HL-60 (cell line): ENCODE measurements around the gene A2ML1.

Experiments
- DNase-seq, 2 experiments: peaks; one replicate each; pipeline ENCODE4 v3.0.0-alpha.2; 2010 to 2020; ENCODE audit warnings: low read depth in 1 of 2, low spot score in 1 of 2
- H3K27ac ChIP-seq: fragments of 250-450 bp; sonication (Bioruptor Pico); replicated peaks from 2 replicates; pipeline ENCODE4 v1.5.1; 2020; ENCODE audit warnings: mild to moderate bottlenecking, moderate library complexity
- H3K27me3 ChIP-seq: fragments of 250-450 bp; sonication (Bioruptor Pico); 2 replicates; pipeline ENCODE4 v1.5.1; 2021; ENCODE audit warnings: mild to moderate bottlenecking, moderate library complexity; ENCODE audit not compliant: insufficient read depth, poor library complexity, severe bottlenecking
- H3K4me3 ChIP-seq: replicated peaks from 2 replicates; pipeline ENCODE4 v1.5.1; 2011; ENCODE audit warnings: mild to moderate bottlenecking, control low read depth, low read length; ENCODE audit not compliant: insufficient read depth
- GABPA ChIP-seq: IDR thresholded peaks from 2 replicates; pipeline ENCODE4 v1.6.1; 2012; ENCODE audit warnings: low read depth
- POLR2AphosphoS5 ChIP-seq: IDR thresholded peaks from 2 replicates; pipeline ENCODE4 v1.6.1; 2012; ENCODE audit warnings: low read depth
- SPI1 ChIP-seq: IDR thresholded peaks from 2 replicates; pipeline ENCODE4 v1.6.1; 2012; ENCODE audit warnings: low read depth, mild to moderate bottlenecking, borderline replicate concordance
- TF ChIP-seq, protein P1 (sequence below): IDR thresholded peaks from one replicate; pipeline ENCODE4 v1.5.1; 2011; ENCODE audit warnings: low read length, control low read depth, inconsistent platforms; ENCODE audit not compliant: insufficient read depth
- TF ChIP-seq, protein P2 (sequence below): IDR thresholded peaks from 2 replicates; pipeline ENCODE4 v1.6.1; 2012; ENCODE audit warnings: low read depth; ENCODE audit not compliant: insufficient replicate concordance

Gene A2ML1

DNA sequence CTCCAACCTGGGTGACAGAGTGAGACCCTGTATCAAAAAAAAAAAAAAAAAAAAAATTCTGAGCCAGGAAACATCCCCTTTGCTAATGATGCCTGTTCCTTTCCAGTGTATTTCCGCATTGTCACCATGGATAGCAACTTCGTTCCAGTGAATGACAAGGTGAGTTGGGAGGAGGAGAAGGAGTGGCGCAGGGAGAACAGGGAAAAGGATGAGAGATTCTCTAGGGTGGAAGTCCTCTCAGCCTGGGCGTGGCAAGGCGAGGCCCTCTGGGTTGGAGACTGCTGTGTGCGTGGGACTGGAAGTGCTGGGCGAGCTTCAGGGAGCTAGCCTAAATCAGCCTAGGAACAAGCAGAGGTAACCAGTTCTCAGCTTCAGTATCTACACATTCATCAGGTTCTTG, 7.2 kb downstream of the A2ML1 start:
- Histone ChIP-seq H3K27me3 (no peaks in the 10 kb centered on the region), H3K27ac (no peak overlapping the region), H3K4me3 (no peak overlapping the region)
- TF ChIP-seq, protein P1, sequence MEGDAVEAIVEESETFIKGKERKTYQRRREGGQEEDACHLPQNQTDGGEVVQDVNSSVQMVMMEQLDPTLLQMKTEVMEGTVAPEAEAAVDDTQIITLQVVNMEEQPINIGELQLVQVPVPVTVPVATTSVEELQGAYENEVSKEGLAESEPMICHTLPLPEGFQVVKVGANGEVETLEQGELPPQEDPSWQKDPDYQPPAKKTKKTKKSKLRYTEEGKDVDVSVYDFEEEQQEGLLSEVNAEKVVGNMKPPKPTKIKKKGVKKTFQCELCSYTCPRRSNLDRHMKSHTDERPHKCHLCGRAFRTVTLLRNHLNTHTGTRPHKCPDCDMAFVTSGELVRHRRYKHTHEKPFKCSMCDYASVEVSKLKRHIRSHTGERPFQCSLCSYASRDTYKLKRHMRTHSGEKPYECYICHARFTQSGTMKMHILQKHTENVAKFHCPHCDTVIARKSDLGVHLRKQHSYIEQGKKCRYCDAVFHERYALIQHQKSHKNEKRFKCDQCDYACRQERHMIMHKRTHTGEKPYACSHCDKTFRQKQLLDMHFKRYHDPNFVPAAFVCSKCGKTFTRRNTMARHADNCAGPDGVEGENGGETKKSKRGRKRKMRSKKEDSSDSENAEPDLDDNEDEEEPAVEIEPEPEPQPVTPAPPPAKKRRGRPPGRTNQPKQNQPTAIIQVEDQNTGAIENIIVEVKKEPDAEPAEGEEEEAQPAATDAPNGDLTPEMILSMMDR, result no peak
- no peak for TF ChIP-seq SPI1
- TF ChIP-seq POLR2AphosphoS5, result no peak
- TF ChIP-seq, protein P2, sequence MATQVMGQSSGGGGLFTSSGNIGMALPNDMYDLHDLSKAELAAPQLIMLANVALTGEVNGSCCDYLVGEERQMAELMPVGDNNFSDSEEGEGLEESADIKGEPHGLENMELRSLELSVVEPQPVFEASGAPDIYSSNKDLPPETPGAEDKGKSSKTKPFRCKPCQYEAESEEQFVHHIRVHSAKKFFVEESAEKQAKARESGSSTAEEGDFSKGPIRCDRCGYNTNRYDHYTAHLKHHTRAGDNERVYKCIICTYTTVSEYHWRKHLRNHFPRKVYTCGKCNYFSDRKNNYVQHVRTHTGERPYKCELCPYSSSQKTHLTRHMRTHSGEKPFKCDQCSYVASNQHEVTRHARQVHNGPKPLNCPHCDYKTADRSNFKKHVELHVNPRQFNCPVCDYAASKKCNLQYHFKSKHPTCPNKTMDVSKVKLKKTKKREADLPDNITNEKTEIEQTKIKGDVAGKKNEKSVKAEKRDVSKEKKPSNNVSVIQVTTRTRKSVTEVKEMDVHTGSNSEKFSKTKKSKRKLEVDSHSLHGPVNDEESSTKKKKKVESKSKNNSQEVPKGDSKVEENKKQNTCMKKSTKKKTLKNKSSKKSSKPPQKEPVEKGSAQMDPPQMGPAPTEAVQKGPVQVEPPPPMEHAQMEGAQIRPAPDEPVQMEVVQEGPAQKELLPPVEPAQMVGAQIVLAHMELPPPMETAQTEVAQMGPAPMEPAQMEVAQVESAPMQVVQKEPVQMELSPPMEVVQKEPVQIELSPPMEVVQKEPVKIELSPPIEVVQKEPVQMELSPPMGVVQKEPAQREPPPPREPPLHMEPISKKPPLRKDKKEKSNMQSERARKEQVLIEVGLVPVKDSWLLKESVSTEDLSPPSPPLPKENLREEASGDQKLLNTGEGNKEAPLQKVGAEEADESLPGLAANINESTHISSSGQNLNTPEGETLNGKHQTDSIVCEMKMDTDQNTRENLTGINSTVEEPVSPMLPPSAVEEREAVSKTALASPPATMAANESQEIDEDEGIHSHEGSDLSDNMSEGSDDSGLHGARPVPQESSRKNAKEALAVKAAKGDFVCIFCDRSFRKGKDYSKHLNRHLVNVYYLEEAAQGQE, result no peak
- no peak for TF ChIP-seq GABPA
- no peak for DNase-seq

DNA sequence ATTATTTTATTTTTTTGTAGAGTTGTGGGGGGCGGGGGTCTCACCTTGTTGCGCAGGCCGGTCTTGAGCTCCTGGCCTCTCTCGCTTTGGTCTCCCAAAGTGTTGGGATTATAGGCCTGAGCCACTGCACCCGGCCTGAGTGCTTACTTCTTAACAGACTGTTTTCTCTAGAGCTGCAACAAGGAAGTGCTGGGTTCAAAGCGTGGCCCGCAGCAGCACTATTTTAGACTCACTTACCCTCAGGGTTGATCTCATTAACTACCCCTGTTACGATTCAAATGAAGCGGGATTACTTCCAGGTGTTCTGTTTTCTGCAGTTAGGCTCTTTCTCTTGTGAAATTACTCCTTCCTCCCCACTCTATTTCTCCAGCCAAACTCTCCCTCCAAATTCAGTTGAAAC, 8.7 kb downstream of the A2ML1 start:
- Histone ChIP-seq H3K4me3 (no peak overlapping the region), H3K27me3 (no peaks in the 10 kb centered on the region), H3K27ac (no peak overlapping the region)
- TF ChIP-seq, protein P2, result no peak
- TF ChIP-seq SPI1 (no peak), POLR2AphosphoS5 (no peak), GABPA (no peak)
- TF ChIP-seq, protein P1, result no peak
- DNase-seq, result no peak

DNA sequence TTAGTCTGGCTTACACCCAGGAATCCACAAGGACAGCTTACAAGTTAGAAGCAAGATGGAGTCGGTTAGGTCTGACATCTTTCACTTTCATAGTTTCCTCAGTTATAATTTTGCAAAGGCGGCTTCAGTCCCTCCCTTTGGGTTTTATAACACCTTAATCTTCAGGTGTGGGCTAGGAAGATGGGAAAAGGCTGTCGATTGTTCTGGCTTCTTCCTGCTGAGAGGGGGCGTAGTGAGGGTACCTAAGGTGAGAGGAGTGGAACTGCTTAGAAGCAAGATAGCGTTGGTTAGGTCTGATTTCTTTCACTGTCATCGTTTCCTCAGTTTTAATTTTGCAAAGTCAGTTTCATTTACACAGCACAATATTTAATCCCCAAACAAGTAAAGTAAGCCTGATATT, 10.1 kb downstream of the A2ML1 start:
- Histone ChIP-seq H3K27ac (no peak overlapping the region), H3K4me3 (no peak overlapping the region), H3K27me3 (no peaks in the 10 kb centered on the region)
- no peak for DNase-seq
- TF ChIP-seq POLR2AphosphoS5, result no peak
- TF ChIP-seq, protein P1, result no peak
- TF ChIP-seq, protein P2, result no peak
- TF ChIP-seq GABPA, result no peak
- no peak for TF ChIP-seq SPI1
